CD4-positive, CD25-positive, alpha-beta regulatory T cell (primary cell): ENCODE results near the gene RDH12. TPM values are rescaled to one million over a fixed set of nuclear protein-coding genes. Genes with fewer than 3 reads are reported as not detected.
A peak's percentile ranks its signal among the peaks of the same experiment; 100 is the strongest.

Experiments
- ATAC-seq, 2 donors: fragments of 150-1000 bp; cut with Tn5 transposase; one replicate each; pipeline ENCODE4 v1.10.0; 2021; ENCODE audit warnings: low read depth in 2 of 2, moderate number of reproducible peaks in 2 of 2, moderate library complexity in 1 of 2
- DNase-seq, 3 donors: peaks; one replicate each; pipeline versions ENCODE4 v3.0.0 to v3.0.0-alpha.2; 2012 to 2022; ENCODE audit warnings: mixed read lengths in 1 of 3
- H3K27ac ChIP-seq: one replicate; pipeline ENCODE4 v1.7.0; 2013; ENCODE audit warnings: mild to moderate bottlenecking, low read length; ENCODE audit not compliant: insufficient read depth, poor library complexity, severe bottlenecking
- H3K27me3 ChIP-seq: one replicate; pipeline ENCODE4 v1.7.0; 2013; ENCODE audit warnings: low read length; ENCODE audit not compliant: control insufficient read depth, insufficient read depth
- H3K36me3 ChIP-seq: one replicate; pipeline ENCODE4 v1.7.0; 2013; ENCODE audit warnings: mild to moderate bottlenecking, low read length, moderate library complexity; ENCODE audit not compliant: control insufficient read depth, insufficient read depth
- H3K4me1 ChIP-seq: 2 replicates; pipeline ENCODE4 v1.7.0; 2013; ENCODE audit warnings: mild to moderate bottlenecking, low read length; ENCODE audit not compliant: insufficient read depth, control insufficient read depth, poor library complexity, severe bottlenecking
- H3K4me3 ChIP-seq: one replicate; pipeline ENCODE4 v1.7.0; 2013; ENCODE audit warnings: low read depth, mild to moderate bottlenecking, low read length, moderate library complexity
- H3K9me3 ChIP-seq, 2 experiments: 1 replicate in 1 of 2; 2 replicates in 1 of 2; pipeline ENCODE4 v1.7.0; 2013; ENCODE audit warnings: low read length in 2 of 2, mild to moderate bottlenecking in 1 of 2, moderate library complexity in 1 of 2; ENCODE audit not compliant: control insufficient read depth in 2 of 2
- H3K27ac Mint-ChIP-seq, 3 donors: one replicate each; pipeline ENCODE4 v1.8.0; 2020 to 2022; ENCODE audit warnings: mild to moderate bottlenecking in 3 of 3, mixed read lengths in 3 of 3, moderate library complexity in 2 of 3
- H3K27me3 Mint-ChIP-seq: one replicate; pipeline ENCODE4 v1.8.0; 2022; ENCODE audit warnings: mild to moderate bottlenecking, mixed read lengths
- H3K36me3 Mint-ChIP-seq: one replicate; pipeline ENCODE4 v1.8.0; 2020; ENCODE audit warnings: mixed read lengths
- H3K4me1 Mint-ChIP-seq, 4 donors: one replicate each; pipeline ENCODE4 v1.8.0; 2020 to 2022; ENCODE audit warnings: mixed read lengths in 4 of 4, mild to moderate bottlenecking in 1 of 4
- H3K4me3 Mint-ChIP-seq, 4 donors: one replicate each; pipeline ENCODE4 v1.8.0; 2020 to 2022; ENCODE audit warnings: mild to moderate bottlenecking in 4 of 4, mixed read lengths in 4 of 4, moderate library complexity in 3 of 4
- H3K9me3 Mint-ChIP-seq, 7 donors: one replicate each; pipeline ENCODE4 v1.8.0; 2020 to 2022; ENCODE audit warnings: mixed read lengths in 7 of 7, mild to moderate bottlenecking in 3 of 7, moderate library complexity in 2 of 7
- polyA plus RNA-seq, 4 donors: library from polyadenylated mRNA; unstranded; fragments of 300-500 nt; fragmentation: Illumina TruSeq; gene quantifications; one replicate each; pipeline ENCODE4 v1.2.3, GENCODE V29; 2021
- total RNA-seq: library from RNA; stranded (reverse); gene quantifications from one replicate; pipeline ENCODE4 v1.2.3, GENCODE V29; 2022

The RDH12 gene
- total and polyA plus RNA-seq, 5 donors from 2014 or later, result not detected

GRCh38 chr14:67765192-67765834 lies 63.6 kb downstream of the RDH12 start:
- no peaks in the 10 kb centered on the region for H3K9me3 ChIP-seq
- no peaks in the 10 kb centered on the region for H3K4me1 ChIP-seq
- peak overlapping the region in 1 of 3 donors; percentile 4 for H3K27ac Mint-ChIP-seq
- ATAC-seq, result no peak
- no peak overlapping the region for H3K4me3 ChIP-seq
- H3K27me3 ChIP-seq, result no peaks in the 10 kb centered on the region
- DNase-seq, result no peak
- peaks cover 0 to 1% (median 0%) of the 10 kb centered on the region in 7 donors for H3K9me3 Mint-ChIP-seq
- no peaks in the 10 kb centered on the region for H3K27me3 Mint-ChIP-seq
- H3K36me3 Mint-ChIP-seq, result peaks cover 68% of the 10 kb centered on the region
- no peaks in the 10 kb centered on the region for H3K4me1 Mint-ChIP-seq
- peaks cover 88% of the 10 kb centered on the region for H3K36me3 ChIP-seq
- H3K27ac ChIP-seq, result no peak overlapping the region
- H3K4me3 Mint-ChIP-seq, result no peak overlapping the region

DNA sequence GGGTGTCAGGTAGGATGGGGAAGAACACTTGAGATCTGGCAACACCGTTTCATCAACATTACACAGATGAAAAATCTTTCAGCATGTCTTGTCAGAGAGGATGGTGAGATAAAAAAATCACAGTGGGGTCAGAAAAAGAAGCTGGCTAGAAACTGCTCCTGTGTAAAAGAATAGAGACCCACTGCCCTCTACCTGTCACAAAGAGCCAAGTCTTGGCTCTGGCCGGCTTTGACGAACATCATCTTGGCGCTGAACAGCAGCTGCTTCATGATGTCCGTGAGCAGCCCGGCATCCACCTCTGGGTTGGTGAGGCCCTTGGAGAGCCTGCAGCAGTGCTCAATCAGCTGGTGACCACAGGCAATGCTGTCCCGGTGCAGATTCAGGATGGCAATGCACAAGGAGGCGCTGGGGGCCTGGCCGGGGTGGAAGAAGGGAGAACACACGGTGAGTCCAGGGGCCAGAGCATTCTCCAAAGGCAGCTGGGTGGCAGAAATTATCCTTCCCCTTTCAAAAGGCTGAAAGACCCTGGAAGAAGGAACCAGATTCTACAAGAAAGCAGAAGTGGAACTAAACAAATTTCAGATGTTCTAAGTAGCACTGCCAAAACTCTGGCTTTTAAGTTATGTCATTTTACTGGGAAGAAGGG lies 64.5 kb downstream of the RDH12 start:
- no peak overlapping the region for H3K27ac ChIP-seq
- H3K9me3 Mint-ChIP-seq, result peaks cover 0 to 1% (median 0%) of the 10 kb centered on the region in 7 donors
- no peaks in the 10 kb centered on the region for H3K4me1 Mint-ChIP-seq
- H3K36me3 Mint-ChIP-seq, result peaks cover 65% of the 10 kb centered on the region
- no peaks in the 10 kb centered on the region for H3K27me3 Mint-ChIP-seq
- no peak for ATAC-seq
- peaks cover 86% of the 10 kb centered on the region for H3K36me3 ChIP-seq
- no peaks in the 10 kb centered on the region for H3K4me1 ChIP-seq
- no peaks in the 10 kb centered on the region for H3K27me3 ChIP-seq
- no peaks in the 10 kb centered on the region for H3K9me3 ChIP-seq
- peak overlapping the region in 1 of 3 donors; percentile 4 for H3K27ac Mint-ChIP-seq
- no peak overlapping the region for H3K4me3 ChIP-seq
- DNase-seq, result no peak
- H3K4me3 Mint-ChIP-seq, result no peak overlapping the region

DNA sequence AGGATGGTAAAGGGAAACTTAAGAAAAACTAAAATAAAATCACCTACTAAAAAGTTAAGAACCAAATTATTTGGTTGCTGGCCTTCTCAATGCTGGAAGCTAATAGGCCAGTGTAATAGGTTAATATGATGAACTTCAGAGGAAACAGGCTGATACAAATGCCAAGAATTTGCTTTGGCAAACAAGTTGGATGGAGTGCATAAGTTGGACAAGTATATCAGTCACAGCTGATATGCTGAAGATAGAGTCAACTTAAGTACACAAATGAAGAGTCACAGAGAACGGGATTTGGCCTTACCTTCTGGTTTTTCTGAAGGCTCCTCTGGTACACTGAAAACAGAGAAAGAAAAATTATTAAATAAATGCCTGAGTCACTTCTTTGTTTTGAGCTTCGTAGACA lies 66.5 kb downstream of the RDH12 start:
- Mint-ChIP-seq H3K27me3 (no peaks in the 10 kb centered on the region), H3K4me1 (no peaks in the 10 kb centered on the region), H3K27ac (no peak overlapping the region), H3K9me3 (peaks cover 0 to 1% (median 0%) of the 10 kb centered on the region in 7 donors), H3K4me3 (no peak overlapping the region), H3K36me3 (peaks cover 67% of the 10 kb centered on the region)
- no peaks in the 10 kb centered on the region for H3K4me1 ChIP-seq
- no peak overlapping the region for H3K27ac ChIP-seq
- H3K27me3 ChIP-seq, result no peaks in the 10 kb centered on the region
- peaks cover 91% of the 10 kb centered on the region for H3K36me3 ChIP-seq
- ATAC-seq (no peak), DNase-seq (no peak)
- no peaks in the 10 kb centered on the region for H3K9me3 ChIP-seq
- no peak overlapping the region for H3K4me3 ChIP-seq

GRCh38 chr14:67773844-67774377 lies 72.2 kb downstream of the RDH12 start:
- no peak overlapping the region for H3K27ac ChIP-seq
- H3K4me3 ChIP-seq, result no peak overlapping the region
- no peaks in the 10 kb centered on the region for H3K9me3 ChIP-seq
- Mint-ChIP-seq H3K27me3 (no peaks in the 10 kb centered on the region), H3K36me3 (peaks cover 70% of the 10 kb centered on the region), H3K27ac (peak overlapping the region in 1 of 3 donors; percentile 82), H3K4me3 (no peak overlapping the region), H3K4me1 (no peaks in the 10 kb centered on the region), H3K9me3 (no peaks in the 10 kb centered on the region)
- H3K36me3 ChIP-seq, result peaks cover 94% of the 10 kb centered on the region
- ATAC-seq (no peak), DNase-seq (no peak)
- no peaks in the 10 kb centered on the region for H3K27me3 ChIP-seq
- no peaks in the 10 kb centered on the region for H3K4me1 ChIP-seq

DNA sequence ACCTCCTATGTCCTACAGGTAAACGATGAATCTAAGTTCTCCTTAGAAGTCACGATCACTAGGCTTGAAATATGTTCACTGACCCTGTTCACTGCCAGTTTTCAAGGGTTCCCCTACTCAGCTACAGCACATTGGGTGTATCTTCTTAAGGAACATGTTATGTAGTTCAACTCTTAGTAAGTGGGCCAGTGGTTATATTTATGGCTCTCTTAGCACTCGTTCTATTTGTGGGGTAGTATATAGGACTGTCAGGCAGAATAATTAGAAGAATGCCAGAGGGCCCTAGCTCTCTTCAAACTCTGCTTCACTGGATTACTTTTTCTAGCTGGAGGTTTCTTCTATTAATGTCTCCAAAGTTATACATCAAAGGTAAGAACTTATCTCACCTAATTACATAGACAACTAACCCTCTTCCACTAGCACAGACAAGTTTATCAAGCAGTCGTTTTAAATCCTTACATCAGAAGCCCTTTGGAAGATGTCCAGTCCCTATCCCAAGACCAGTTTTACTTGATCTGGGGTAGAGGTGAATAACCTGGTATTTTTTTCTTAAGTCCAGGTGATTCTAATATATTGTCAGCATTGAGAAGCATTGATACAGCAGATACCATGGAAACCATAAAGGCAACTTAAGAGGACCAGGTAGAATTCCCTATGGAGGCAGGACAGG lies 75.1 kb downstream of the RDH12 start:
- peaks cover 77% of the 10 kb centered on the region for H3K36me3 Mint-ChIP-seq
- H3K4me1 ChIP-seq, result no peaks in the 10 kb centered on the region
- ATAC-seq (no peak), DNase-seq (no peak)
- H3K27me3 Mint-ChIP-seq, result no peaks in the 10 kb centered on the region
- H3K4me3 Mint-ChIP-seq, result no peak overlapping the region
- no peaks in the 10 kb centered on the region for H3K9me3 Mint-ChIP-seq
- no peak overlapping the region for H3K27ac Mint-ChIP-seq
- H3K4me1 Mint-ChIP-seq, result no peaks in the 10 kb centered on the region
- no peak overlapping the region for H3K4me3 ChIP-seq
- H3K36me3 ChIP-seq, result peaks cover 96% of the 10 kb centered on the region
- no peaks in the 10 kb centered on the region for H3K27me3 ChIP-seq
- H3K9me3 ChIP-seq, result no peaks in the 10 kb centered on the region
- H3K27ac ChIP-seq, result no peak overlapping the region

DNA sequence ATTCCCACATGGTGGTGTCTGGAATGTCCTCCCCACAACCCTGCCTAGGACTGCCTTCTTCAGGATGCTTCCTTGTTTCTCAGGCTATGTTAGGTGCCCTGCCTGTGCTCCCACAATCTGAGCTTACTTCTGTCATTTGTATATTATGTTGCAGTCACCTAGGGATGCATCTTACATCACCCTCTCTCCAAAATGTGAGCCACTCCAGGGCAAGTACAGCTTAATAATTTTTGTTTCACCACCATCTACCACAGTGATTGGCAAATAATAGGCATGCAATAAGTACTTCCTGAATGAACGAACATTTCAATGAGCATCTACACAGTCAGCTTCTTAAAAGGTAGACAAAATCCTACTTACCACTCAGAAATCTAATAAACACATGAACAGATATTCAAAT lies 77.1 kb downstream of the RDH12 start:
- no peak for DNase-seq
- Histone ChIP-seq H3K4me3 (no peak overlapping the region), H3K36me3 (peaks cover 96% of the 10 kb centered on the region), H3K4me1 (no peaks in the 10 kb centered on the region), H3K27me3 (no peaks in the 10 kb centered on the region), H3K9me3 (no peaks in the 10 kb centered on the region), H3K27ac (no peak overlapping the region)
- peaks cover 76% of the 10 kb centered on the region for H3K36me3 Mint-ChIP-seq
- H3K27ac Mint-ChIP-seq, result peak overlapping the region in 1 of 3 donors; percentile 32
- no peaks in the 10 kb centered on the region for H3K27me3 Mint-ChIP-seq
- H3K4me1 Mint-ChIP-seq, result no peaks in the 10 kb centered on the region
- H3K4me3 Mint-ChIP-seq, result no peak overlapping the region
- ATAC-seq, result no peak
- H3K9me3 Mint-ChIP-seq, result no peaks in the 10 kb centered on the region

GRCh38 chr14:67782090-67782489 lies 80.4 kb downstream of the RDH12 start:
- no peaks in the 10 kb centered on the region for H3K4me1 ChIP-seq
- Mint-ChIP-seq H3K4me1 (peaks cover 0 to 2% (median 0%) of the 10 kb centered on the region in 4 donors), H3K36me3 (peaks cover 78% of the 10 kb centered on the region), H3K27me3 (no peaks in the 10 kb centered on the region), H3K4me3 (no peak overlapping the region), H3K27ac (no peak overlapping the region), H3K9me3 (no peaks in the 10 kb centered on the region)
- peaks cover 96% of the 10 kb centered on the region for H3K36me3 ChIP-seq
- no peaks in the 10 kb centered on the region for H3K9me3 ChIP-seq
- H3K4me3 ChIP-seq, result no peak overlapping the region
- no peaks in the 10 kb centered on the region for H3K27me3 ChIP-seq
- no peak for ATAC-seq
- H3K27ac ChIP-seq, result no peak overlapping the region
- DNase-seq, result no peak
